ENCODE data around the gene RBSN. TPM values are rescaled to one million over a fixed set of nuclear protein-coding genes. Genes with fewer than 3 reads are reported as not detected.

RBSN gene
- total RNA-seq, 5 donors from 2014 or later (not counting 1 experiment from before 2014, with no cell fraction given) = 24.7 to 42.7 (median 34.4) TPM

GRCh38 chr3:15063656-15064286 is 35.2 kb downstream of the RBSN start:
- H3K9me3 Mint-ChIP-seq = no peaks in the 10 kb centered on the region
- Histone ChIP-seq H3K4me3 (ENCODE audit: control insufficient read depth in 1 of 2, extremely low read depth in 1 of 2, low read length in 1 of 2) (peak overlapping the region; percentile 60 to 88), H3K9me3 (no peaks in the 10 kb centered on the region), H3K27me3 (replicated peaks in 1 of 2; ENCODE audit: control insufficient read depth in 2 of 2, extremely low read depth in 1 of 2, insufficient read depth in 2 of 2, low read length in 1 of 2) (no peaks in the 10 kb centered on the region), H3K36me3 (ENCODE audit: control insufficient read depth in 2 of 2, extremely low read depth in 1 of 2, insufficient read depth in 1 of 2, low read length in 1 of 2) (peaks cover under 1 to 6% of the 10 kb centered on the region in 2 donors), H3K4me1 (ENCODE audit: control insufficient read depth in 1 of 2, extremely low read depth in 1 of 2, insufficient read depth in 2 of 2, low read length in 2 of 2) (peaks cover 4 to 19% of the 10 kb centered on the region in 2 experiments), H3K27ac (ENCODE audit: low read length) (no peak overlapping the region)
- ChIA-PET CTCF (interaction anchor here in 1 of 2 donors (1.5 to 1.6 kb wide), 2 partner anchors 8 to 12 kb away, joined by 3 read pairs; no protein-coding TSS in a partner anchor), POLR2A (interaction anchor here (0.6 kb wide), 3 partner anchors 14 to 507 kb away, joined by 3 to 4 read pairs (median 3); no protein-coding TSS in a partner anchor)
- ATAC-seq (replicated peaks in 1 of 4) = no peak
- H3K36me3 Mint-ChIP-seq = peaks cover 10% of the 10 kb centered on the region
- peak overlapping the region; percentile 92 to 97 (median 95) for H3K4me3 Mint-ChIP-seq
- peak overlapping the region; percentile 52 to 61 for H3K27ac Mint-ChIP-seq
- DNase-seq = no peak
- WGBS (ENCODE audit: insufficient coverage) = 89% methylated on average over 8 of the region's 13 CpGs
- H3K4me1 Mint-ChIP-seq = peaks cover 23 to 31% (median 26%) of the 10 kb centered on the region in 3 donors
- no peaks in the 10 kb centered on the region for H3K27me3 Mint-ChIP-seq

DNA sequence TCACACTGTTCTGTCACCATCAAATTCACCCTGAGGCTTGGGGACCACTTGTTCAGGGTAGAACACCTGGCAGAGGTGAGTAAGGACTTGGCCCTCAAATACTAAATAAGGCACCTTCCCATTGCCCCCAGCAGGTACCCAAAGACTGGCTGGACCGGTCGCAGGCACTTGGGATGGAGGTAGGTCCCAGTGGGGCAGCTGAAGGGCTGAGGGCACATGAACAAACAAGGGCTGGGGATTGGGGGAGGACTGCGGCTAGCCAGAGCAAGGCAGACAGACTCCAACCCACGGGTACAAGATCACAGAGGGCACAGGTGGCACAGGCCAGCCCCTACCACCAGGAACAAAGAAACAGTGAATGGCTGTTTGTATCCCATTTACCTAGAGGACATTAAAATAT is 35.7 kb downstream of the RBSN start:
- ATAC-seq (replicated peaks in 1 of 4) (no peak), DNase-seq (no peak)
- no peaks in the 10 kb centered on the region for H3K9me3 ChIP-seq
- Mint-ChIP-seq H3K27me3 (no peaks in the 10 kb centered on the region), H3K9me3 (no peaks in the 10 kb centered on the region), H3K27ac (no peak overlapping the region), H3K4me3 (peak overlapping the region; percentile 92 to 97 (median 95)), H3K4me1 (peaks cover 23 to 33% (median 29%) of the 10 kb centered on the region in 3 donors), H3K36me3 (peaks cover 14% of the 10 kb centered on the region)
- no peak overlapping the region for H3K27ac ChIP-seq (ENCODE audit: low read length)
- POLR2A ChIA-PET = interaction anchor here (0.6 kb wide), 2 partner anchors 14 to 508 kb away, joined by 3 read pairs; no protein-coding TSS in a partner anchor
- H3K4me1 ChIP-seq (ENCODE audit: control insufficient read depth in 1 of 2, extremely low read depth in 1 of 2, insufficient read depth in 2 of 2, low read length in 2 of 2) = peaks cover 4 to 19% of the 10 kb centered on the region in 2 experiments
- no peak overlapping the region for H3K4me3 ChIP-seq (ENCODE audit: control insufficient read depth in 1 of 2, extremely low read depth in 1 of 2, low read length in 1 of 2)
- no CpG with 5 or more reads among the region's 4 CpGs for WGBS (ENCODE audit: insufficient coverage)
- CTCF ChIA-PET = interaction anchor here in 1 of 2 donors (1.5 kb wide), 1 partner anchor 12 kb away, joined by 3 read pairs; no protein-coding TSS in a partner anchor
- H3K36me3 ChIP-seq (ENCODE audit: control insufficient read depth in 2 of 2, extremely low read depth in 1 of 2, insufficient read depth in 1 of 2, low read length in 1 of 2) = peaks cover 4 to 11% of the 10 kb centered on the region in 2 donors
- no peaks in the 10 kb centered on the region for H3K27me3 ChIP-seq (replicated peaks in 1 of 2; ENCODE audit: control insufficient read depth in 2 of 2, extremely low read depth in 1 of 2, insufficient read depth in 2 of 2, low read length in 1 of 2)

GRCh38 chr3:15060029-15060428 is 38.9 kb downstream of the RBSN start:
- no peak for DNase-seq
- ATAC-seq (replicated peaks in 1 of 4) = no peak
- Mint-ChIP-seq H3K9me3 (peaks cover 0 to 4% (median 0%) of the 10 kb centered on the region in 3 donors), H3K27ac (peak overlapping the region in 1 of 2 donors; percentile 48), H3K27me3 (no peaks in the 10 kb centered on the region), H3K4me3 (no peak overlapping the region), H3K36me3 (peaks cover 34% of the 10 kb centered on the region), H3K4me1 (peaks cover 34 to 44% (median 37%) of the 10 kb centered on the region in 3 donors)
- Histone ChIP-seq H3K4me3 (ENCODE audit: control insufficient read depth in 1 of 2, extremely low read depth in 1 of 2, low read length in 1 of 2) (no peak overlapping the region), H3K36me3 (ENCODE audit: control insufficient read depth in 2 of 2, extremely low read depth in 1 of 2, insufficient read depth in 1 of 2, low read length in 1 of 2) (peaks cover 4 to 22% of the 10 kb centered on the region in 2 donors), H3K27ac (ENCODE audit: low read length) (no peak overlapping the region), H3K4me1 (ENCODE audit: control insufficient read depth in 1 of 2, extremely low read depth in 1 of 2, insufficient read depth in 2 of 2, low read length in 2 of 2) (peaks cover 4 to 29% of the 10 kb centered on the region in 2 experiments), H3K27me3 (replicated peaks in 1 of 2; ENCODE audit: control insufficient read depth in 2 of 2, extremely low read depth in 1 of 2, insufficient read depth in 2 of 2, low read length in 1 of 2) (no peaks in the 10 kb centered on the region), H3K9me3 (no peaks in the 10 kb centered on the region)
- CTCF ChIA-PET = interaction anchor here in 1 of 2 donors (0.7 kb wide), 1 partner anchor 139 kb away, joined by 3 read pairs; no protein-coding TSS in a partner anchor
- POLR2A ChIA-PET = interaction anchor here in 1 of 2 donors (0.7 kb wide), 1 partner anchor 280 kb away, joined by 3 read pairs; no protein-coding TSS in a partner anchor
- 100% methylated on average over 1 of the region's 3 CpGs for WGBS (ENCODE audit: insufficient coverage)

DNA sequence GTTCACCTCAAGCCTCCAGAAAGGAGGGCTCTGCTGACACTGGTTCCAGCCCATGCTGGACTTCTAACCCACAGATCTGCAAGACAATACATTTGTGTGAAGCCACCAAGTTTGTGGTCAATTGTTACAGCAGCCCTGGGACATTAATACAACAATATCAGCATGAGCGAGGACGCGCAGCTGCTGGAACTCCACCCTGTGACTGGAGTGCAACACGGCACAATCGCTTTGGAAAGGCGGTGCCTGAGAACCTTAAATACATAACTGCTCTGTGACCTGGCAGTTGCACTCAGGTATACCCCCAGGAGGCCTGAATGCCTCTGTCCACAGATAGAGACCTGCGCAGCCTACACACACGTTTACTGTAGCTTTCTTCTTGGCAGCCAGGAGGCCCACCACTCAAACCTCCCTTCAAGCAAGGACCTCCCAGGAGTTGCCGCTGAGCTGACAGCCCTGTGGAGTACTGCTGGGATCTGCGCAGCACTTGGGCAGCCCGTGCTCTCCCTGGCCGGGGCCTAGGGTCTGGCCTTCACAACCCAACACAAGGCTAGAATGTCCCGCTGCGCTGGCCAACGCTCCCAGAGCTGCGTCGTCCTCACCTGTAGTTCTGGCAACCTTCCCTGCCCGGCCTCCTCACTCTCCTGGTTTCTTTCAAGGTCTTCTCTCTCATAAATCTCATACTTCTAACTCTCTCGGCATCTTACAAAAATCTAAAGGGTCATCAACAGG is 42.1 kb downstream of the RBSN start:
- H3K36me3 Mint-ChIP-seq = peaks cover 43% of the 10 kb centered on the region

GRCh38 chr3:15055019-15055557 is 43.9 kb downstream of the RBSN start:
- H3K27ac ChIP-seq (ENCODE audit: low read length) = no peak overlapping the region
- Mint-ChIP-seq H3K27me3 (no peaks in the 10 kb centered on the region), H3K4me3 (peak overlapping the region in 2 of 3 donors; percentile 33 to 53), H3K27ac (peak overlapping the region; percentile 77 to 83), H3K36me3 (peaks cover 39% of the 10 kb centered on the region), H3K9me3 (peaks cover 0 to 4% (median 0%) of the 10 kb centered on the region in 3 donors), H3K4me1 (peaks cover 42 to 60% (median 44%) of the 10 kb centered on the region in 3 donors)
- H3K27me3 ChIP-seq (replicated peaks in 1 of 2; ENCODE audit: control insufficient read depth in 2 of 2, extremely low read depth in 1 of 2, insufficient read depth in 2 of 2, low read length in 1 of 2) = no peaks in the 10 kb centered on the region
- ChIA-PET POLR2A (no interaction called here), CTCF (interaction anchor here in 1 of 2 donors (0.6 kb wide), 2 partner anchors 10 to 21 kb away, joined by 3 to 4 read pairs; partner anchors contain the start of gene MRPS25)
- peaks cover 0 to 23% of the 10 kb centered on the region in 2 experiments for H3K4me1 ChIP-seq (ENCODE audit: control insufficient read depth in 1 of 2, extremely low read depth in 1 of 2, insufficient read depth in 2 of 2, low read length in 2 of 2)
- DNase-seq = peak in 32 of 35 experiments; percentile 10 to 57 (median 28)
- no peak overlapping the region for H3K4me3 ChIP-seq (ENCODE audit: control insufficient read depth in 1 of 2, extremely low read depth in 1 of 2, low read length in 1 of 2)
- peak; percentile 59 to 80 (median 68) for ATAC-seq (replicated peaks in 1 of 4)
- no peaks in the 10 kb centered on the region for H3K9me3 ChIP-seq
- WGBS (ENCODE audit: insufficient coverage) = no CpG with 5 or more reads among the region's 8 CpGs
- H3K36me3 ChIP-seq (ENCODE audit: control insufficient read depth in 2 of 2, extremely low read depth in 1 of 2, insufficient read depth in 1 of 2, low read length in 1 of 2) = peaks cover 9 to 51% of the 10 kb centered on the region in 2 donors

More for the DNA sequence above, 42.1 kb downstream of the RBSN start:
- Mint-ChIP-seq H3K4me1 (peaks cover 31 to 49% (median 35%) of the 10 kb centered on the region in 3 donors), H3K27me3 (no peaks in the 10 kb centered on the region), H3K4me3 (no peak overlapping the region), H3K27ac (no peak overlapping the region), H3K9me3 (peaks cover 0 to 4% (median 0%) of the 10 kb centered on the region in 3 donors)
- DNase-seq (no peak), ATAC-seq (replicated peaks in 1 of 4) (no peak)
- ChIA-PET CTCF (no interaction called here), POLR2A (no interaction called here)
- Histone ChIP-seq H3K4me3 (ENCODE audit: control insufficient read depth in 1 of 2, extremely low read depth in 1 of 2, low read length in 1 of 2) (no peak overlapping the region), H3K27ac (ENCODE audit: low read length) (no peak overlapping the region), H3K4me1 (ENCODE audit: control insufficient read depth in 1 of 2, extremely low read depth in 1 of 2, insufficient read depth in 2 of 2, low read length in 2 of 2) (peaks cover 0 to 18% of the 10 kb centered on the region in 2 experiments), H3K36me3 (ENCODE audit: control insufficient read depth in 2 of 2, extremely low read depth in 1 of 2, insufficient read depth in 1 of 2, low read length in 1 of 2) (peaks cover 9 to 35% of the 10 kb centered on the region in 2 donors), H3K9me3 (no peaks in the 10 kb centered on the region), H3K27me3 (replicated peaks in 1 of 2; ENCODE audit: control insufficient read depth in 2 of 2, extremely low read depth in 1 of 2, insufficient read depth in 2 of 2, low read length in 1 of 2) (no peaks in the 10 kb centered on the region)
- WGBS (ENCODE audit: insufficient coverage) = 98% methylated on average over 19 of the region's 19 CpGs

DNA sequence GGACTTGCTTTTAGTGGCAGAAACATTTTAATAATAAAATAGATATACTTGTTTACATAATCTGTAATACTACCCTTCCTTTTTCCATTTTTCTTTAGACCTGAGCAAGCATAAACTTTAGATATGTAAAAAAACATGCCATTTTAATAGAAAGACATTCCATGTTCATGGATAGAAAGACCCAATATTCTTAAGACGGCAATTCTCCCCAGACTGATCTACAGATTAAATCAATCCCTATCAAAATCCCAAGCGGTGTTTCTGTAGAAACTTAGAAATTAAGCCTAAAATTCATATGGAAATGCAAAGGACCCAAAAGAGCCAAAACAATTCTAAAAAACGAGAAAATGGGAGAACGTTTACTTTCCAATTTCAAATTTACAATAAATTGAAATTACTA is 45.4 kb downstream of the RBSN start:
- H3K9me3 ChIP-seq = no peaks in the 10 kb centered on the region
- 100% methylated on average over 1 of the region's 4 CpGs for WGBS (ENCODE audit: insufficient coverage)
- no peak overlapping the region for H3K4me3 Mint-ChIP-seq
- H3K36me3 ChIP-seq (ENCODE audit: control insufficient read depth in 2 of 2, extremely low read depth in 1 of 2, insufficient read depth in 1 of 2, low read length in 1 of 2) = peaks cover 9 to 55% of the 10 kb centered on the region in 2 donors
- peaks cover 31% of the 10 kb centered on the region for H3K36me3 Mint-ChIP-seq
- no peaks in the 10 kb centered on the region for H3K27me3 Mint-ChIP-seq
- ATAC-seq (replicated peaks in 1 of 4) (no peak), DNase-seq (no peak)
- POLR2A ChIA-PET = no interaction called here
- H3K9me3 Mint-ChIP-seq = peaks cover 0 to 4% (median 0%) of the 10 kb centered on the region in 3 donors
- H3K27me3 ChIP-seq (replicated peaks in 1 of 2; ENCODE audit: control insufficient read depth in 2 of 2, extremely low read depth in 1 of 2, insufficient read depth in 2 of 2, low read length in 1 of 2) = no peaks in the 10 kb centered on the region
- peaks cover 40 to 54% (median 44%) of the 10 kb centered on the region in 3 donors for H3K4me1 Mint-ChIP-seq
- peak overlapping the region in 1 of 2 donors; percentile 34 for H3K27ac Mint-ChIP-seq
- peaks cover 0 to 23% of the 10 kb centered on the region in 2 experiments for H3K4me1 ChIP-seq (ENCODE audit: control insufficient read depth in 1 of 2, extremely low read depth in 1 of 2, insufficient read depth in 2 of 2, low read length in 2 of 2)
- H3K27ac ChIP-seq (ENCODE audit: low read length) = no peak overlapping the region
- CTCF ChIA-PET = no interaction called here
- no peak overlapping the region for H3K4me3 ChIP-seq (ENCODE audit: control insufficient read depth in 1 of 2, extremely low read depth in 1 of 2, low read length in 1 of 2)

All from T-cell (primary cell).